ENCODE data around the gene ASPG.

- TF ChIP-seq CTCF (IDR thresholded peaks at IDR 0.05) (no peak), EZH2 (IDR thresholded peaks at IDR 0.05) (no peak), EZH2phosphoT487 (IDR thresholded peaks at IDR 0.05) (no peak)
These were observed 76.3 kb downstream of the ASPG start for GRCh38 chr14:104161602-104162367.

Measured in neural progenitor cell (in vitro differentiated cells).